ENCODE results near the gene TOX3. TPM values are rescaled to one million over a fixed set of nuclear protein-coding genes. Genes with fewer than 3 reads are reported as not detected.

TOX3 gene
- total RNA-seq, 1 donor from 2014 or later, result under 0.01 TPM

DNA sequence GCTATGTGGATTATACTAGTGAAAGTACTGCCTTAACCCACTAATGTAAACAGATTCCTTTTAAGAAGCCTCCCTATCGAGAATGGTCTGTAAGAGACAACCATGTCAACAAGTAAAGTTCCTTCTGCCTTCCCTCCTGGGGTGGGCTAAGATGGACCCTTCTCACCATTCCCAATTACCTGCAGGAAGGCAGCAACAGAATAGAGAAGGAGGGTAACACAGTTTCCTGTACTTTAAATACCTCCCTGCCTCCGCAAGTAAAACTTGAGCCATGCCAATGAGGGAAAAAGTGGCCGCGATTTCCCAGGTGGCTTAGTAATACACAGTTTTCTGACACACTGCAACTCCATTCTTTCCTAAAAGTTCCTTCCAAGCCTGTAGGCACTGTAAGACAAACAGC is 45.2 kb downstream of the TOX3 start:
- TF ChIP-seq, protein P1, sequence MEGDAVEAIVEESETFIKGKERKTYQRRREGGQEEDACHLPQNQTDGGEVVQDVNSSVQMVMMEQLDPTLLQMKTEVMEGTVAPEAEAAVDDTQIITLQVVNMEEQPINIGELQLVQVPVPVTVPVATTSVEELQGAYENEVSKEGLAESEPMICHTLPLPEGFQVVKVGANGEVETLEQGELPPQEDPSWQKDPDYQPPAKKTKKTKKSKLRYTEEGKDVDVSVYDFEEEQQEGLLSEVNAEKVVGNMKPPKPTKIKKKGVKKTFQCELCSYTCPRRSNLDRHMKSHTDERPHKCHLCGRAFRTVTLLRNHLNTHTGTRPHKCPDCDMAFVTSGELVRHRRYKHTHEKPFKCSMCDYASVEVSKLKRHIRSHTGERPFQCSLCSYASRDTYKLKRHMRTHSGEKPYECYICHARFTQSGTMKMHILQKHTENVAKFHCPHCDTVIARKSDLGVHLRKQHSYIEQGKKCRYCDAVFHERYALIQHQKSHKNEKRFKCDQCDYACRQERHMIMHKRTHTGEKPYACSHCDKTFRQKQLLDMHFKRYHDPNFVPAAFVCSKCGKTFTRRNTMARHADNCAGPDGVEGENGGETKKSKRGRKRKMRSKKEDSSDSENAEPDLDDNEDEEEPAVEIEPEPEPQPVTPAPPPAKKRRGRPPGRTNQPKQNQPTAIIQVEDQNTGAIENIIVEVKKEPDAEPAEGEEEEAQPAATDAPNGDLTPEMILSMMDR (IDR thresholded peaks at IDR 0.05; ENCODE audit: insufficient read depth, low read length, severe bottlenecking), result no peak
- DNase-seq (ENCODE audit: low read depth), result no peak
- FAIRE-seq, result no peak

DNA sequence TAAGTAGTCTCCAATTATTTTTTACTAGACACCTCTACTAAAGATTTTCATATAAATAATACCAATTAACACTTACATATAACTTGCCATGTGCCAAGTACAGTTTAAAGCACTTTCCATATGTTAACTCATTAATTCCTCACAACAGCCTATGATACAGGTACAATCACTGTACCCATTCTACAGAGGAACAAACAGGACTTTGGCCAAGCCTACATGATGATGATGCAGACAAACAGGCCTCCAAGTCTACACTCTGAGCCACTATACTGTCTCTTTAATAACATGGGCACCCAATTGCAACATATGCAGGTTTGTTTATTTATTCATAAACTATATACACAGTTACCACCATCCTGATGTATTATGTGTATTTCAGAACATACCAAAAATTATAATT is 46.0 kb downstream of the TOX3 start:
- Histone ChIP-seq H3K27me3 (ENCODE audit: control insufficient read depth, insufficient read depth, low read length) (no peaks in the 10 kb centered on the region), H3K4me3 (ENCODE audit: low read depth, low read length) (no peak overlapping the region), H3K36me3 (ENCODE audit: control insufficient read depth, insufficient read depth, low read length) (no peaks in the 10 kb centered on the region)
- TF ChIP-seq, protein P1 (IDR thresholded peaks at IDR 0.05; ENCODE audit: insufficient read depth, low read length, severe bottlenecking), result no peak
- DNase-seq (ENCODE audit: low read depth) (no peak), FAIRE-seq (no peak)

More for the DNA sequence above, 45.2 kb downstream of the TOX3 start:
- H3K27me3 ChIP-seq (ENCODE audit: control insufficient read depth, insufficient read depth, low read length), result no peaks in the 10 kb centered on the region
- H3K36me3 ChIP-seq (ENCODE audit: control insufficient read depth, insufficient read depth, low read length), result no peaks in the 10 kb centered on the region
- no peak overlapping the region for H3K4me3 ChIP-seq (ENCODE audit: low read depth, low read length)

DNA sequence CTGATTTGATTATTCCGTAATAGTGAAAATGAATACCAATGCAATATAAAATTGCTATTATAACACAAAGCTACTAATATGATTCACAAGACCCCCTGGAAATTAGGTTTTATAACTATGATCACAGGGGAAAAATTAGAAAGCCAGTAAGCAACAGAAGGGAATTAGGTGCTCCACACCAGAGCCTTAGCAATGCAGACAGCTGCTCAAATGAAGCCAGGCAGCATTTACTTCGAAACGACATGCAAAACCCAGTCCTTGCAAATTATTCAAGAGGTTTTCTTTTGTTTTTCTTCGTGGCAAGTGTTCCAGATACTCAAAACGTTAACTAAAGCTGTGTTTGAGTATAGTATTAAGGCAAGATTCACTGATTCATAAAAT is 47.9 kb downstream of the TOX3 start:
- FAIRE-seq (no peak), DNase-seq (ENCODE audit: low read depth) (no peak)
- TF ChIP-seq, protein P1 (IDR thresholded peaks at IDR 0.05; ENCODE audit: insufficient read depth, low read length, severe bottlenecking), result no peak
- H3K4me3 ChIP-seq (ENCODE audit: low read depth, low read length), result no peak overlapping the region
- no peaks in the 10 kb centered on the region for H3K27me3 ChIP-seq (ENCODE audit: control insufficient read depth, insufficient read depth, low read length)
- H3K36me3 ChIP-seq (ENCODE audit: control insufficient read depth, insufficient read depth, low read length), result no peaks in the 10 kb centered on the region

DNA sequence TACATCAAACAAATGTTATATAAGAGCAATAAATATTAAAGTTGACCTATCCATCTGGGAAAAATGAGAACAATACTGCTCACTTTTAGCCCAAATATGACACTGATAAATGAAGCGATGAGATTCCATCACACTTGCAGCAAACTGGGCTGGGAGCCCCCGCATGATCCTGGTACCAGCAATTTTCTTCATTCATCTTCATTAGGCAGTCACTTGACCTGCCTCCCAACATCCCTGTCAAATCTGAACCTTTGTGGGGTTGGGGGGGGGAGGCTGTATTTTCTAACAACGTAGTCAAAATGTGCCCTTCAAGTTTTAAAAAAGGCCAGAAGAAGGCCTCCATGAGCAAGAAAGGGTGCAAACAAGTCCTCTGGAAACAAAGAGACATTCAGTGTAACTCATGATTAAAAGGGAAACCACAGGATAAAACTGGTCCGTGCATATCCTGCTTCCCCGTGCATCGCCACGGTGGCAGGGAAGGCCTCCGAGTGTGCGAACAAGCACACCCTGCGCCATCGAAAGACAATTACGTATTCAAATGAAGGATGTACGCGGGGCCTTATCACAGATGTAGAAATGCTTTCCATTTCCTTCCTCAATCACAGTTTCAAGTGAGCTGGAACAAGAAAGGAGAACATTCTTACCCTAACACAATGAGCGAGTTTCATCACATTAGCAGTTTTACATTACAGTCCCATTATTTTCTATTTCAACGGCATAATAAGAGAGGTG is 48.4 kb downstream of the TOX3 start:
- H3K27me3 ChIP-seq (ENCODE audit: control insufficient read depth, insufficient read depth, low read length), result no peaks in the 10 kb centered on the region
- FAIRE-seq, result peak; percentile 50
- TF ChIP-seq, protein P1 (IDR thresholded peaks at IDR 0.05; ENCODE audit: insufficient read depth, low read length, severe bottlenecking), result no peak

DNA sequence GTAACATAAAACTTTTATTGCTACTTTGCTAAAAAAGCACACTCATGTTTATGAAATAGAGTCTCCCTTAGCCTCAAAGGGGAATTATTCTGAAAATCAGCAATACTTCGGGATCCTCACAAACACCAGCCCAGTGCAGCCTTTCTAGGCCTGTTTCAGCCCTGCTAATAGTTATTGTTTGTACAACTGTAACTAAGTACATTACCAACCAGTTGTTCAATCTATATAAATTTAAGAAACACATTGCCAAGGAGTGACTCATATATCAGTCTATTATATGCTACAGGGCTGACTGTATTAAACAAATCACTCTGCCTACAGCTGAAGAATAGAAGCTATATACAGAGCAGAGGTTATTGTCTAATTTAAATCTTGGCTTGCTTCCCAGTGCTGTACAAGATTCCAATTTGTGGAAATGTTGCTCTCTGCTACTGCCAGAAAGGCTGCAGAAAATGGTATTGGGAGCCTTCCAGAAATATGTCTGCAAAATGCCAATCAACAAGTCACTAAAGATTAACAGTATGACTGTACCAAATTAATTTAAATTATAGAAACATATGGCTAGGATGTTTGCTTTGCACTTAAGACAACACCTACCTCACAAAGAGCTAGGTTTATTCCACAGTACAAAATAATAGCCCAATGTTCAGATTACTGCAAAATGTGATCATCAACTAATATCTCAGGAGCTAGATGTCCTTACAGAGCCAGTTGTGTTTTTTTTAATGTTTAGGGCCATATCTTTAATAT is 49.7 kb downstream of the TOX3 start:
- FAIRE-seq (no peak), DNase-seq (ENCODE audit: low read depth) (peak; percentile 87)
- TF ChIP-seq, protein P1 (IDR thresholded peaks at IDR 0.05; ENCODE audit: insufficient read depth, low read length, severe bottlenecking), result no peak
- Histone ChIP-seq H3K4me3 (ENCODE audit: low read depth, low read length) (no peak overlapping the region), H3K27me3 (ENCODE audit: control insufficient read depth, insufficient read depth, low read length) (no peaks in the 10 kb centered on the region), H3K36me3 (ENCODE audit: control insufficient read depth, insufficient read depth, low read length) (no peaks in the 10 kb centered on the region)

More for the DNA sequence above, 48.4 kb downstream of the TOX3 start:
- Histone ChIP-seq H3K36me3 (ENCODE audit: control insufficient read depth, insufficient read depth, low read length) (no peaks in the 10 kb centered on the region), H3K4me3 (ENCODE audit: low read depth, low read length) (no peak overlapping the region)
- DNase-seq (ENCODE audit: low read depth), result no peak
